Head of caudate nucleus (tissue), 42 donors: ENCODE results near the gene PLEKHM2.
A peak's percentile ranks its signal among the peaks of the same experiment; 100 is the strongest.

Source experiments
- DNase-seq, 42 donors: peaks; one replicate each; pipeline versions ENCODE4 v3.0.0 to v3.0.0-alpha.2; 2020 to 2021; ENCODE audit warnings: mixed read lengths in 7 of 42
- intact Hi-C: fragments of 100-400 bp; cut with DNase I; formaldehyde crosslinking; loops from one replicate; pipeline ENCODE4 v1.15.0; 2022

The PLEKHM2 gene

GRCh38 chr1:15765495-15766194, 81.5 kb downstream of the PLEKHM2 start:
- DNase-seq = peak in 9 of 42 donors; percentile 11 to 60 (median 30)

GRCh38 chr1:15767941-15768340, 83.8 kb downstream of the PLEKHM2 start:
- no peak for DNase-seq
- intact Hi-C loops = no loop called here

More at GRCh38 chr1:15765495-15766194, 81.5 kb downstream of the PLEKHM2 start:
- intact Hi-C loops = no loop called here

- intact Hi-C loops = no loop called here
- no peak for DNase-seq
Measured at GRCh38 chr1:15768388-15768787, 84.3 kb downstream of the PLEKHM2 start.

- intact Hi-C loops = no loop called here
- DNase-seq = no peak
Measured at GRCh38 chr1:15770313-15770962, 86.3 kb downstream of the PLEKHM2 start.

GRCh38 chr1:15771836-15772515, 87.9 kb downstream of the PLEKHM2 start:
- intact Hi-C loops = no loop called here
- no peak for DNase-seq

GRCh38 chr1:15775706-15776105, 91.6 kb downstream of the PLEKHM2 start:
- intact Hi-C loops = no loop called here
- no peak for DNase-seq

- no peak for DNase-seq
- intact Hi-C loops = no loop called here
Measured at GRCh38 chr1:15777909-15778707, 94.0 kb downstream of the PLEKHM2 start.
